DND-41 (cell line): ENCODE data around the gene TRAM2.
"Not testable (repeated sequence)": the region's sequence is repeated elsewhere in the genome, so short reads cannot be mapped to it uniquely, and the experiment has no call there.

Source experiments
- ATAC-seq: fragments of 200-7000 bp; cut with Tn5 transposase; 3 replicates; pipeline ENCODE4 v1.9.1; 2021; ENCODE audit warnings: low read depth; ENCODE audit not compliant: insufficient read depth
- DNase-seq: peaks from one replicate; pipeline ENCODE4 v3.0.0-alpha.2; 2020
- H2AFZ ChIP-seq: 2 replicates; pipeline ENCODE4 v1.6.0; 2012; ENCODE audit warnings: low read depth, low read length
- H3K27ac ChIP-seq: 2 replicates; pipeline ENCODE4 v1.5.1; 2012; ENCODE audit warnings: low read length, inconsistent platforms
- H3K27me3 ChIP-seq: fragments of 200-600 bp; sonication (generic); 2 replicates; pipeline ENCODE4 v1.6.0; 2012; ENCODE audit warnings: low read length, mild to moderate bottlenecking, inconsistent platforms; ENCODE audit not compliant: insufficient read depth, poor library complexity
- H3K36me3 ChIP-seq: 2 replicates; pipeline ENCODE4 v1.5.1; 2012; ENCODE audit warnings: low read length, inconsistent platforms; ENCODE audit not compliant: insufficient read depth
- H3K4me1 ChIP-seq: 2 replicates; pipeline ENCODE4 v1.5.1; 2012; ENCODE audit warnings: mild to moderate bottlenecking, low read length; ENCODE audit not compliant: insufficient read depth
- H3K4me2 ChIP-seq: 2 replicates; pipeline ENCODE4 v1.6.0; 2012; ENCODE audit warnings: mild to moderate bottlenecking, moderate library complexity, low read length, inconsistent platforms; ENCODE audit not compliant: insufficient read depth
- H3K4me3 ChIP-seq, 2 experiments: fragments of 200-600 bp in 1 of 2; shearing (Covaris generic) in 1 of 2; 2 replicates each; pipeline ENCODE4 v1.5.1; 2012 to 2016; ENCODE audit warnings: inconsistent platforms in 2 of 2, low read length in 2 of 2, mild to moderate bottlenecking in 2 of 2, low read depth in 1 of 2, moderate library complexity in 1 of 2
- H3K79me2 ChIP-seq: 2 replicates; pipeline ENCODE4 v1.6.0; 2012; ENCODE audit warnings: low read length, inconsistent platforms; ENCODE audit not compliant: insufficient read depth
- H3K9ac ChIP-seq: 2 replicates; pipeline ENCODE4 v1.6.0; 2012; ENCODE audit warnings: low read depth, mild to moderate bottlenecking, inconsistent platforms, low read length, moderate library complexity
- H3K9me3 ChIP-seq: 2 replicates; pipeline ENCODE4 v1.5.1; 2012; ENCODE audit warnings: low read length, moderate library complexity, mild to moderate bottlenecking, inconsistent platforms; ENCODE audit not compliant: insufficient read depth, severe bottlenecking
- H4K20me1 ChIP-seq: 2 replicates; pipeline ENCODE4 v1.6.0; 2012; ENCODE audit warnings: low read length; ENCODE audit not compliant: insufficient read depth
- CTCF ChIP-seq: IDR thresholded peaks from 2 replicates; pipeline ENCODE4 v1.5.1; 2012; ENCODE audit warnings: borderline replicate concordance, low read length, moderate library complexity, mild to moderate bottlenecking; ENCODE audit not compliant: poor library complexity, severe bottlenecking; ENCODE audit errors: extremely low read depth
- EZH2 ChIP-seq: IDR thresholded peaks from 3 replicates; pipeline ENCODE4 v1.6.1; 2012; ENCODE audit warnings: borderline replicate concordance, low read depth, mild to moderate bottlenecking, moderate library complexity, low read length, inconsistent platforms; ENCODE audit not compliant: severe bottlenecking

The TRAM2 gene

GRCh38 chr6:52483671-52484003 is 93.2 kb downstream of the TRAM2 start:
- H2AFZ ChIP-seq, result no peak overlapping the region
- no peak overlapping the region for H3K4me3 ChIP-seq
- H3K9ac ChIP-seq, result no peak overlapping the region

GRCh38 chr6:52482903-52483670 is 93.8 kb downstream of the TRAM2 start:
- Histone ChIP-seq H3K4me3 (no peak overlapping the region), H3K9ac (no peak overlapping the region), H3K79me2 (no peaks in the 10 kb centered on the region), H3K9me3 (no peaks in the 10 kb centered on the region), H3K27ac (no peak overlapping the region), H3K27me3 (no peaks in the 10 kb centered on the region), H4K20me1 (no peaks in the 10 kb centered on the region), H3K4me2 (no peak overlapping the region), H2AFZ (no peak overlapping the region), H3K36me3 (no peaks in the 10 kb centered on the region), H3K4me1 (no peaks in the 10 kb centered on the region)
- ATAC-seq (no peak), DNase-seq (no peak)
- TF ChIP-seq CTCF, result no peak
- TF ChIP-seq EZH2, result no peak

More at GRCh38 chr6:52483671-52484003, 93.2 kb downstream of the TRAM2 start:
- Histone ChIP-seq H3K4me1 (no peaks in the 10 kb centered on the region), H3K27me3 (no peaks in the 10 kb centered on the region), H3K9me3 (no peaks in the 10 kb centered on the region), H3K36me3 (no peaks in the 10 kb centered on the region), H3K4me2 (no peak overlapping the region), H3K27ac (no peak overlapping the region), H4K20me1 (no peaks in the 10 kb centered on the region), H3K79me2 (no peaks in the 10 kb centered on the region)
- no peak for TF ChIP-seq CTCF
- no peak for TF ChIP-seq EZH2
- no peak for DNase-seq
- ATAC-seq, result no peak

GRCh38 chr6:52475307-52475706 is 101.6 kb downstream of the TRAM2 start:
- no peak overlapping the region for H3K27ac ChIP-seq
- H3K79me2 ChIP-seq, result no peaks in the 10 kb centered on the region
- no peaks in the 10 kb centered on the region for H3K36me3 ChIP-seq
- H3K9me3 ChIP-seq, result no peaks in the 10 kb centered on the region
- H3K4me1 ChIP-seq, result no peaks in the 10 kb centered on the region
- H3K4me2 ChIP-seq, result no peak overlapping the region
- no peak overlapping the region for H3K9ac ChIP-seq
- no peaks in the 10 kb centered on the region for H4K20me1 ChIP-seq
- no peaks in the 10 kb centered on the region for H3K27me3 ChIP-seq
- DNase-seq, result no peak
- TF ChIP-seq EZH2 (no peak), CTCF (no peak)
- no peak overlapping the region for H2AFZ ChIP-seq
- ATAC-seq, result no peak
- no peak overlapping the region for H3K4me3 ChIP-seq

GRCh38 chr6:52474173-52474572 is 102.7 kb downstream of the TRAM2 start:
- H3K9me3 ChIP-seq, result no peaks in the 10 kb centered on the region
- no peaks in the 10 kb centered on the region for H3K79me2 ChIP-seq
- no peaks in the 10 kb centered on the region for H4K20me1 ChIP-seq
- no peak overlapping the region for H3K4me3 ChIP-seq
- TF ChIP-seq EZH2 (no peak), CTCF (no peak)
- no peak overlapping the region for H3K9ac ChIP-seq
- H3K36me3 ChIP-seq, result no peaks in the 10 kb centered on the region
- no peak overlapping the region for H3K27ac ChIP-seq
- no peak overlapping the region for H3K4me2 ChIP-seq
- no peaks in the 10 kb centered on the region for H3K27me3 ChIP-seq
- ATAC-seq (no peak), DNase-seq (no peak)
- H3K4me1 ChIP-seq, result no peaks in the 10 kb centered on the region
- H2AFZ ChIP-seq, result no peak overlapping the region

GRCh38 chr6:52461194-52461593 is 115.7 kb downstream of the TRAM2 start:
- H3K4me3 ChIP-seq, H4K20me1 ChIP-seq, H3K36me3 ChIP-seq, H3K27ac ChIP-seq, H2AFZ ChIP-seq, H3K79me2 ChIP-seq, H3K4me2 ChIP-seq, H3K9ac ChIP-seq, H3K4me1 ChIP-seq, ATAC-seq, H3K27me3 ChIP-seq, H3K9me3 ChIP-seq, DNase-seq: not testable (repeated sequence)
